AG04449 (cell line): Measurements from ENCODE around the gene ABCG1.

ENCODE experiments used
- CTCF ChIA-PET: fragments of 350-600 bp; formaldehyde crosslinking; extraction: SDS; loops from one replicate; lab custom pipeline; 2021; ENCODE audit warnings: antibody characterized with exemption; lab: Yijun Ruan, JAX
- POLR2A ChIA-PET: fragments of 400-600, 350-600 bp; formaldehyde crosslinking; extraction: SDS; loops from one replicate; lab custom pipeline; 2020; ENCODE audit warnings: antibody characterized with exemption, inconsistent platforms; lab: Yijun Ruan, JAX
- DNase-seq: peaks from one replicate; pipeline ENCODE4 v3.0.0-alpha.2; 2010; ENCODE audit warnings: low read depth, low spot score
- H3K4me3 ChIP-seq: 2 replicates; pipeline ENCODE4 v1.5.1; 2011; ENCODE audit warnings: low read depth, mild to moderate bottlenecking, control low read depth, low read length
- TF ChIP-seq, protein P1 (sequence below): IDR thresholded peaks from one replicate; pipeline ENCODE4 v1.5.1; 2011; ENCODE audit warnings: mild to moderate bottlenecking, moderate library complexity, low read length, control low read depth, inconsistent platforms; ENCODE audit not compliant: insufficient read depth; ENCODE audit errors: missing control alignments

Gene ABCG1

DNA sequence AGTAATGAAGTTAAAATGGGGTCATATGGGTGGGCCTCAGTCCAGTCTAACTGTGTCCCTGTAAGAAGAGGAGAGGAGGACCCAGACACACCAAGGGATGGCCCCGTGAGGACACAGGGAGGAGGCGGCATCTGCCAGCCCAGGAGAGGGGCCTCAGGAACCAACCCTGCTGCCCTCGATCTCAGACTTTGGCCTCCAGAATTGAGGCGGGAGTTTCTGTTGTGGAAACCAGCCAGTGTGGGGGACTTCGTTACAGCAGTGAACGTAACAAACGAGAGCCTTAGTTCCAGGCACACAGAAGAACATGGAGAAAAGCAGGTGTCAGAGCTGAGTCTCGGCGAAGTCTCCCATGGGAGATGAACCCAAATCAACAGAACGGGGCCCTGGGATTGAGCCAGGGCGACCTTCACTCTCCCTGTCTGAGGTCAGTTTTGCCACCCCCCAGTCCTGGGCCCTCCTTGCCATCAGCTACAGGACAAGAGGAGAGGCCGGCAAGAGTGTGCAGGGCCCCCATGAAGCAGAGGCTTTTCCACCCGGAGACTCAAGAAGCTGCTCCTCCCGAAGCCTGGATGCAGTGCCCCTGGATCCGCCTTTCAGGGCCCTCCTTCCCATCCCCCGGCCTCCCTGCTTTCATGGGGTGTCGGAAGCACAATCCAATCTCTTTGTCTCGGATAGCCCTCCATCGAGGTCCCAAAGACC lies 59.7 kb downstream of the ABCG1 start:
- CTCF ChIA-PET: no interaction called here

DNA sequence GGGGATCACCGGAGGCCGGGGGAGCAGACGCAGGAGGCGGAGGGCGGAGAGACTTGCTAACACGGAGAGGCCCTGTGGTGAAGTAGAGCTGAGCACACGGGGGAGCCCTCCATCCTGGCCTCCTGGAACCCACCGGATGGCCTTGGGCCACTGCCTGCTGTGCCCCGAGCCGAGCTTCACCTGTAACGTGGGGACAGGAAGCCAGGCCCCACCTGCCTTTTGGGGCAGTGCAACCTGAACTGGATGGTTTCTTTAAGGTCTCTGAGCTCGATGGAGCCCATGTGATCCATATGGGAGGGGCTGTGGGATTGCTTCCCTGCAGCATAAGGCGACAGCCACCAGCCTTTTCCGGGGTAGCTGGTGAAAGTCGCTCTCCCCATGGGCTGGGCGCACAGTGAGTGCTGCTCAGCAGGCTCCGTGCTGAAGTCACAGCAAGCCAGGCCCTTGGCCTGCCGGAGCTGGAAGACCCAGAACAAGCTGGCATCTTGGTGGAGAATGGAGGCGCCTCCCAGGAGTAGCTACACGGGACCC lies 60.5 kb downstream of the ABCG1 start:
- TF ChIP-seq, protein P1, sequence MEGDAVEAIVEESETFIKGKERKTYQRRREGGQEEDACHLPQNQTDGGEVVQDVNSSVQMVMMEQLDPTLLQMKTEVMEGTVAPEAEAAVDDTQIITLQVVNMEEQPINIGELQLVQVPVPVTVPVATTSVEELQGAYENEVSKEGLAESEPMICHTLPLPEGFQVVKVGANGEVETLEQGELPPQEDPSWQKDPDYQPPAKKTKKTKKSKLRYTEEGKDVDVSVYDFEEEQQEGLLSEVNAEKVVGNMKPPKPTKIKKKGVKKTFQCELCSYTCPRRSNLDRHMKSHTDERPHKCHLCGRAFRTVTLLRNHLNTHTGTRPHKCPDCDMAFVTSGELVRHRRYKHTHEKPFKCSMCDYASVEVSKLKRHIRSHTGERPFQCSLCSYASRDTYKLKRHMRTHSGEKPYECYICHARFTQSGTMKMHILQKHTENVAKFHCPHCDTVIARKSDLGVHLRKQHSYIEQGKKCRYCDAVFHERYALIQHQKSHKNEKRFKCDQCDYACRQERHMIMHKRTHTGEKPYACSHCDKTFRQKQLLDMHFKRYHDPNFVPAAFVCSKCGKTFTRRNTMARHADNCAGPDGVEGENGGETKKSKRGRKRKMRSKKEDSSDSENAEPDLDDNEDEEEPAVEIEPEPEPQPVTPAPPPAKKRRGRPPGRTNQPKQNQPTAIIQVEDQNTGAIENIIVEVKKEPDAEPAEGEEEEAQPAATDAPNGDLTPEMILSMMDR: no peak

More for the DNA sequence above, 59.7 kb downstream of the ABCG1 start:
- no peak overlapping the region for H3K4me3 ChIP-seq
- POLR2A ChIA-PET: no interaction called here
- no peak for DNase-seq
- TF ChIP-seq, protein P1: no peak

DNA sequence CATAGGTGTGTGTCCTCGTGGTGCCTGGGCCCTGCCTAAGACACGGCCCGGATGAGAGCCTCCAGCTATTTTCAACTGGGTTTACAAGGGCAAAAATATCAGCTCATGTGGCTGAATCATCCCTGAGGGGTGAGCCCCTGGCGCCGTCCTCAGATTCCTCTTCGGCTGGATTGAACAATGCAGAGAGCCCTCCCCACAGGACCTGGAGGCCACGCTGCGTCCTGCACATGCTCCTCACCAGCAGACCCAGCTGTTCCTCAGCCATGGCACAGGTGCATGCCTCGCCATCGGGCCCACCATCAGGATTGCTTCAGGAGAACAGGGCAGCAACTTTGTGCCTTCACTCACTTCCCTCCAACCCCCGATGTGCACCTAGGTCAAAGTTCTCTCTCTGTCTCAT lies 60.9 kb downstream of the ABCG1 start:
- TF ChIP-seq, protein P1: no peak
- ChIA-PET POLR2A (no interaction called here), CTCF (interaction anchor here (0.7 kb wide), 1 partner anchor 31 kb away, joined by 3 read pairs; no protein-coding TSS in a partner anchor)
- no peak for DNase-seq
- H3K4me3 ChIP-seq: no peak overlapping the region

More for the DNA sequence above, 60.5 kb downstream of the ABCG1 start:
- ChIA-PET POLR2A (no interaction called here), CTCF (no interaction called here)
- no peak overlapping the region for H3K4me3 ChIP-seq
- DNase-seq: no peak

DNA sequence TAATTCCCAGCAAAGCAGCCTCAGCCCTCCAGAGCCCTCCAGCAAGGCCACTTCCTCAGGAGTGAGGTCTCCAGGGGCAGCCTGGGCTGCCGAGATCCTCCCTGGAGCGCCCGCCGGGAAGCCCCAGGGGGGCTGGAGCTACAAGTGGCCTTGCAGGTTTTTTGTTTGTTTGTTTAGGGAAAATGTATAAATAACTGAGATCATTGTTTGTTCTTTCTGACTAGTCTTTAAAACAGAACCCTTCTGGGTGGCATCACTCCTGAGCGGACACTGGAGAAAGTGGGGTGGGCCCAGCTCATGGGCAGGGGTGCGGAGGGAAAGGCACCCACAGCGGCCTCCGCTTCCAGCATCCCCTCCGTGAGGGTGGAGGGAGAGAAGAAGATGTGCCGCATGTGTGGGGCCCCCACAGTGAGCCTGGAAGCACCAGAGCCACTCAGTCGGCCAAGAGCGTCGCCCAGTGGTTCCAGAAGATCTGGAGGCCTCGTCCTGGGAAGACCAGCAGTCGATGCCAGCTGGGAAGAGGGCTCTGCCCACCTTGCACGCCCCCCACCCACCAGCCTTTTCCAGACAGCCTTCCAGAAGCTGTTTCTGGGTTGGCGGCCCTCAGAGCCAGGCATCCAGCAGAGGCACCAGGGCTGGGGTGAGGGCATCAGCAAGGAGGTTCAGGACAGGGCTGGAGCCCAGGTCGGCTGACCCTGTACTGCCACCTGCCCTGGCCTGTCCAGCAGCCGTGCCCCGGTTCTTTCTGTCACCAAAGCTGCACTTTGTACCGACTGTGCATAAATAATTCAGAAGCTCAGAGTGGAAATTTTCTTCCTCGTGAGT lies 61.6 kb downstream of the ABCG1 start:
- CTCF ChIA-PET: interaction anchor here (0.7 kb wide), 1 partner anchor 31 kb away, joined by 3 read pairs; no protein-coding TSS in a partner anchor

DNA sequence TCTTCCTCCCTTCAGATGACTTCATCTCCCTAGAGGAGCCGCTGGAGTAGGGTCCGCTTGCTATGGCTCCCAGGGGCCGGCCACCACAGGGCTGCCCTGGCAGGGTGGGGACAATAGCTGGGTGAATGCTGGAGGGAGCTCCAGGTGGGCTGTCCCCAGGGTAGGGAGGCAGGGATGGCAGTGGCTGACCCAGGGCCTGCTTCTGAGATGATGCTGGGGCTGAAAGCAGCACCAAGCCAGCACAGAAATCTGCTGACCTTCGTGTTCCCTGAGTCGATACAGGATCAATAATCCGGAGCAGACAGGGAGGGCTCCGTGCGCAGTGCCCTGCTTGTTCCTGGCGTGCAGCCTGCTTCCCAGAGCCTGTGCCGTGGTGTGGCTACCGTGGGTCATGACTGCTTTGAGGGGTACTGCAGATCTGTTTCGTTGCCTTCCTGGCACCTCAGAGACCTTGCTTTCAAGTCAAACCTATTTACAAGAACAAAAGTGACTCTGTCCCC lies 62.3 kb downstream of the ABCG1 start:
- POLR2A ChIA-PET: no interaction called here
- no peak overlapping the region for H3K4me3 ChIP-seq
- no peak for DNase-seq
- CTCF ChIA-PET: no interaction called here
- TF ChIP-seq, protein P1: no peak

More for the DNA sequence above, 61.6 kb downstream of the ABCG1 start:
- no peak overlapping the region for H3K4me3 ChIP-seq
- POLR2A ChIA-PET: no interaction called here
- TF ChIP-seq, protein P1: no peak
- no peak for DNase-seq

DNA sequence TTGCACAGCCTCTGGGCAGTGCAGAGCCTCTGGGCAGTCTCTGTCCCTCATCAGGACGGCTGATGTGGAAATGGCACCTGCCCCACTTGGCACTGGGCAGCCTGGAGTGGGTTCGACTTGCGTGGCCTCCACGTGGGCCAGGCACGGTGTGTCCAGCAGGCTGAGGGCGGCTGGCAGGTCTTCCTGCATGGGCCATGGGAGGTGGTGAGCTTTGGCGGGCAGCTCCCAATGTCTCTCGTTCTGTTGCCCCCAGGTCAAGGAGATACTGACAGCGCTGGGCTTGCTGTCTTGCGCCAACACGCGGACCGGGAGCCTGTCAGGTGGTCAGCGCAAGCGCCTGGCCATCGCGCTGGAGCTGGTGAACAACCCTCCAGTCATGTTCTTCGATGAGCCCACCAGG lies 63.1 kb downstream of the ABCG1 start:
- CTCF ChIA-PET: no interaction called here
- POLR2A ChIA-PET: no interaction called here
- no peak overlapping the region for H3K4me3 ChIP-seq
- no peak for DNase-seq
- TF ChIP-seq, protein P1: no peak
